ENCODE results near the gene PKP1.

Gene PKP1

DNA sequence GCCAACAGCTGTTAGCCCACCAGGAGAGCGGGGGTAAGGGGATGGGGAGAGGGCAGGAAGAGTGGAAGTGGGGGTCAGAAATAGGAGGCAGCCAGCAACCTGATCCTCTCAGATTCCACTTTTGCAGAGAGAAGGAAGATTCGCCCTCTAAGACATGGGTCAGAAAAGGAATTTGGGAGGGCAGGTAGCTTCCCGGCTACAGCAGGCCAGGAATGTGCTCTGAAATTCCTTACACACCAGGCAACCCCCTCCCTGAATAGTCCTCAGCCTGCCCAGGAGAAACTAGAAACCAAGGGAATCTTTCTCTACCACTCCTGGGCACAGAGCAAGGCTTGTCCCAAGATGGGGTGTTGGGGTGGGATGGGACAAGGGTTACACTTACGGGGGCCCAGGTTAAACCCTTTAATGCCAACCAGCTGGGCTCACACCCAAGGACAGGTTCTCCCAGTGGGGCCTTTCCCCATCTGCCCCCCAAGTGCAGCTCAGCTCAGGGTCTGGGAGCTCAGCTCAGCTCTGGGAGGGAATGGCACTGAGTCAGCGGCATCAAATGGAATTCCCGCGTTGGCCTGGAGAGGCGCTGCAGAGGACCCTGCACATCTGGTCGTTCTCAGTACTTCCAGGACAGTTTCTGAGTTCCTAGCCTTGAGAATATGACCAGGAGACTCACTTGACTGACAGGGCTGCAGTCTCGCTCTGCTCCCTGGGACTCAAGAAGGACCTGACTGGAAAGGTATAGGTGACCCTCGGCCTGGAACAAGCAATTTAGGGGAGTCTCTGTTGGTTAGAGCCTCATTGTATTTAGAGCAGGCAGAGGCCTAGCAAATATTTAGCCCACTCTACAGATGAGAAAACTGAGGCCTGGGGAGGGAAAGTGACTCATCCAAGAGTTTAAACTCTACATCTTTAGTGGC lies 93.4 kb downstream of the PKP1 start:
- DNase-seq = no peak

DNA sequence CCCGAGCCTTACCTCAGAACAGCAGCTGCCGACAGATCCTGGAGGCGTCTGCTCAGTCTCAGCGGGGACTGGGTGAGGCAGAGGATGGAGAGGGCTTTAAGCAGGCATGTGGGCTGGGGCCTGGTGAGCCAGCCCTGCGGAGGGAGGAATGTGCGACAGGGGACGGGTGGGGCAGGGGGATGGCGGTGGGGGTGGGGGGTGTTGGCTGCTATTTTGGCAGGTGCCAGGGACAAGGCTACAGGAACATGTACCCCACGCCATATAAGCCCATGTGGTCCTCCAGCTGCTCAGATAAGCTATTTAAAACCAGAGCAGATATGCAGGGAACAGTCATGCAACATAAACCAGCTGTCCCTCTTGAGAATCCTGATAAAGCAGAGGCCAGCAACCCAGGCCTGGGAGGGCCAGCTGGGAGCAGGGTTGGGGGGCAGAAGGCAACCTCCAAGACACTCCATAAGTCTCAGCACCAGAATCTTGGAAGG lies 94.3 kb downstream of the PKP1 start, which contains the start of gene TNNT2:
Gene TNNT2, minus strand, starts transcription at position 70 of the 482 bp plus-strand sequence. CDS start 4,426 bp downstream, outside the sequence.
- no peak for DNase-seq

DNA sequence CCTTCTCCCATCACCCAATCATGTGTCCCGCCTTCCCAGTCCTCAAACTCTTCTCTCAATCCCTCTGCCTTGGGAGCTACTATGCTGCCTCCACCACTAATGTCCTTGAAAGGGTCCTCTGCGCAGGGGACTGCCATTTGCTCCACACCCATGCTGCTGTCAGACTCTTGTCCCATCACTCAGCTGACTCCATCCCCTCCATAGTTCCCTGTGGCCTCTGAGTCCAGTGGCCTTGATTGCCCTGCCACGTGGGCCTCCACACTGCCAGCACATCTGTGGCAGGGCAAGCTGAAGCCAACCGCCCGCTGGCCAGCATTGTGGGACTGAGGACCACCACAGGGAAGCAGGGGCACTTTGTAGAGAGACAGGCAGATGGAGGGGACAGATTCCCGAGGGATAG lies 95.5 kb downstream of the PKP1 start:
- DNase-seq = no peak

DNA sequence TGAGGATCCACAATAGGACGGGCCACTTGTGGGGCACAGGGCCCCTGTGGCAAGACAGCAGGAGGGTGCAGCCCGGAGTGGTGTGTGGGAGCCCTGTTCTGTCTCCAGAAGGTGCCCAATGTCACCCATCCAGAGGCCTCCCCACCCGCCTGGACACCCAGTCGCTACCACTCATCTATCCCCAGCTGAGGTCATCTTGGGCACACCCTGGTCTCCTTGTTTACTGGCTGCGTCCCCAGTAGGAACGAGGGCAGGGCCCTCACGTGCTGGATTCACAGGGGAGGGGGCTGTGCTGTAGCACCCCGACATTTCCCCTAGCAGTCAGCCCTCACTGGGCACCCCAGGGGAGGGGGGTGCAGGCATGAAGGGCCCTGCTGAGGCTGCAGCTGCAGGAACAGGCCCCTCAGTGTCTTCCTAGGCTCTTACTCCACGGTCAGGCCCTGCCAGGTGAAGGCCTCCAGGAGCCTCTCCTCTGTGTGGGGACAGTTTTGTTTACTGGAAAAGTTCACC lies 96.5 kb downstream of the PKP1 start:
- no peak for DNase-seq

DNA sequence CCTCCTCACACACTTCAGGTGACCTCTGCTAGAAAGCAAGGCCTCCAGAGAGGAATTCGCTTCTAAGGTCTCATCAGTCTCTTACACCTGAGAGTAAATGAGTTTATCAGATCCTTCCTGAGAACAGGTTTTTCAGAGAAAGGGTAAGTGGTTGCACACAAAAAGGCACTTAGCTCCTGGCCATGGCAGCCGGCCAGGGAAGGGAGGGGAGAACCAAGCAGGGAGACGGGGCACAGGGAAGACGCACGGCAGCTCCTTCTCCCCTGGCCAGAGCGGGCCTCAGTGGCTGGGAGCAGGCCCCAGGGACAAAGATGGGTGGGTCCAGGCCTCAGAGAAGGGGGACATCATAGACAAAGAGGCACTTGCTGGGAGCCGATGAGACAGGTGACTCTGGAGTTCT lies 97.8 kb downstream of the PKP1 start:
- no peak for DNase-seq

Measured in stimulated activated CD4-positive, alpha-beta T cell treated with anti-CD3 and anti-CD28 coated beads, Interleukin-12 subunit alpha, Interleukin-12 subunit beta, amount 100 ng/mL, for 4 hours (primary cell).